Measurements from ENCODE around the gene DTD1.

Gene DTD1

GRCh38 chr20:18578581-18578980, 9.3 kb upstream of the DTD1 start:
- TF ChIP-seq, protein P1, sequence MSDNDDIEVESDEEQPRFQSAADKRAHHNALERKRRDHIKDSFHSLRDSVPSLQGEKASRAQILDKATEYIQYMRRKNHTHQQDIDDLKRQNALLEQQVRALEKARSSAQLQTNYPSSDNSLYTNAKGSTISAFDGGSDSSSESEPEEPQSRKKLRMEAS (IDR thresholded peaks at IDR 0.05; ENCODE audit: low read depth, low read length), result no peak
- TF ChIP-seq POLR2A (IDR thresholded peaks at IDR 0.05; ENCODE audit: extremely low read depth, insufficient read length) (no peak), MYC (IDR thresholded peaks at IDR 0.05; ENCODE audit: low read depth, low read length) (no peak)
- TF ChIP-seq, protein P2, sequence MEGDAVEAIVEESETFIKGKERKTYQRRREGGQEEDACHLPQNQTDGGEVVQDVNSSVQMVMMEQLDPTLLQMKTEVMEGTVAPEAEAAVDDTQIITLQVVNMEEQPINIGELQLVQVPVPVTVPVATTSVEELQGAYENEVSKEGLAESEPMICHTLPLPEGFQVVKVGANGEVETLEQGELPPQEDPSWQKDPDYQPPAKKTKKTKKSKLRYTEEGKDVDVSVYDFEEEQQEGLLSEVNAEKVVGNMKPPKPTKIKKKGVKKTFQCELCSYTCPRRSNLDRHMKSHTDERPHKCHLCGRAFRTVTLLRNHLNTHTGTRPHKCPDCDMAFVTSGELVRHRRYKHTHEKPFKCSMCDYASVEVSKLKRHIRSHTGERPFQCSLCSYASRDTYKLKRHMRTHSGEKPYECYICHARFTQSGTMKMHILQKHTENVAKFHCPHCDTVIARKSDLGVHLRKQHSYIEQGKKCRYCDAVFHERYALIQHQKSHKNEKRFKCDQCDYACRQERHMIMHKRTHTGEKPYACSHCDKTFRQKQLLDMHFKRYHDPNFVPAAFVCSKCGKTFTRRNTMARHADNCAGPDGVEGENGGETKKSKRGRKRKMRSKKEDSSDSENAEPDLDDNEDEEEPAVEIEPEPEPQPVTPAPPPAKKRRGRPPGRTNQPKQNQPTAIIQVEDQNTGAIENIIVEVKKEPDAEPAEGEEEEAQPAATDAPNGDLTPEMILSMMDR (IDR thresholded peaks at IDR 0.05; ENCODE audit: low read depth, low read length), result no peak
- DNase-seq (ENCODE audit: low read depth), result peak; percentile 15
- no peak overlapping the region for H3K4me3 ChIP-seq (ENCODE audit: low read depth, low read length)

- H3K4me3 ChIP-seq (ENCODE audit: low read depth, low read length), result no peak overlapping the region
- DNase-seq (ENCODE audit: low read depth), result no peak
- TF ChIP-seq MYC (IDR thresholded peaks at IDR 0.05; ENCODE audit: low read depth, low read length), result no peak
- TF ChIP-seq, protein P1 (IDR thresholded peaks at IDR 0.05; ENCODE audit: low read depth, low read length), result no peak
- no peak for TF ChIP-seq POLR2A (IDR thresholded peaks at IDR 0.05; ENCODE audit: extremely low read depth, insufficient read length)
- TF ChIP-seq, protein P2 (IDR thresholded peaks at IDR 0.05; ENCODE audit: low read depth, low read length), result no peak
These were observed 7.8 kb upstream of the DTD1 start for GRCh38 chr20:18580012-18580411.

DNA sequence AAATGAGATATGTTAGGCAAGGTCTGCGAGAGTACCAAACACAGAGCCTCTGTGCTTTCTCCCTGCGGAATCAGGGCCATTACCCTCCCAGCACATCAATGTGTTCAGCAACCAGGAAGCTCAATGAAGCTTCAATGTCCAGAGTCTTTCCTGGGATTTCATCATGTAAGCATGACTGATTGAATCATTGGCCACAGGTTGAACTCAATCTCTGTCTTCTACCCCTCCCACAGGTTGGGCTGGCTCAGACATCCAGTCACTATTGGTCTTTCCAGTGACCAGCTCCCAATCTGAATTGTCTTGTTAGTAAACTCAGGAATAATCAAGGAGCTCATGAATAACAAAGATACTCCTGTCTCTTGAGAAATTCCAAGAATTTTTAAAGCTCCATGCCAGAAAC, 2.7 kb upstream of the DTD1 start:
- TF ChIP-seq, protein P1 (IDR thresholded peaks at IDR 0.05; ENCODE audit: low read depth, low read length), result no peak
- TF ChIP-seq MYC (IDR thresholded peaks at IDR 0.05; ENCODE audit: low read depth, low read length), result no peak
- TF ChIP-seq, protein P2 (IDR thresholded peaks at IDR 0.05; ENCODE audit: low read depth, low read length), result no peak
- no peak for TF ChIP-seq POLR2A (IDR thresholded peaks at IDR 0.05; ENCODE audit: extremely low read depth, insufficient read length)
- no peak for DNase-seq (ENCODE audit: low read depth)
- H3K4me3 ChIP-seq (ENCODE audit: low read depth, low read length), result no peak overlapping the region

DNA sequence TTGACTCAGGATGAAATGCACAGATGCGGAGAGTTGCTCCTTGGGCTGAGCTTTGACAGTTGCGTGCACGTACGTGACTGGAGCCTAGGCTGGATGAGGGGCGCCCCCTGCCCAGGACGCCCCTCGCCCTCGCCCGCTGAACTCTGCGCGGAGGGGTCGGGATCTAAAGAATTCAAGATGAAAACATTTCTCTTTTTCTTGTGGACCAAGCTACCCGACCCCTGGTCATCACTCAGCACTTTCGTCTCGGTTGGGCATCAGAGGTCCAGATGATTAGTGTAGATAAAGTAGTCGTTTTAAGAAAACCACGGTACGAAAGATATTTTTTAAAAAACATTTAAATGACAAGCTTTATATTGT, 700 bp downstream of the DTD1 start:
- H3K4me3 ChIP-seq (ENCODE audit: low read depth, low read length), result peak overlapping the region; percentile 75
- TF ChIP-seq, protein P2 (IDR thresholded peaks at IDR 0.05; ENCODE audit: low read depth, low read length), result no peak
- TF ChIP-seq POLR2A (IDR thresholded peaks at IDR 0.05; ENCODE audit: extremely low read depth, insufficient read length), result no peak
- no peak for TF ChIP-seq MYC (IDR thresholded peaks at IDR 0.05; ENCODE audit: low read depth, low read length)
- TF ChIP-seq, protein P1 (IDR thresholded peaks at IDR 0.05; ENCODE audit: low read depth, low read length), result no peak
- no peak for DNase-seq (ENCODE audit: low read depth)

DNA sequence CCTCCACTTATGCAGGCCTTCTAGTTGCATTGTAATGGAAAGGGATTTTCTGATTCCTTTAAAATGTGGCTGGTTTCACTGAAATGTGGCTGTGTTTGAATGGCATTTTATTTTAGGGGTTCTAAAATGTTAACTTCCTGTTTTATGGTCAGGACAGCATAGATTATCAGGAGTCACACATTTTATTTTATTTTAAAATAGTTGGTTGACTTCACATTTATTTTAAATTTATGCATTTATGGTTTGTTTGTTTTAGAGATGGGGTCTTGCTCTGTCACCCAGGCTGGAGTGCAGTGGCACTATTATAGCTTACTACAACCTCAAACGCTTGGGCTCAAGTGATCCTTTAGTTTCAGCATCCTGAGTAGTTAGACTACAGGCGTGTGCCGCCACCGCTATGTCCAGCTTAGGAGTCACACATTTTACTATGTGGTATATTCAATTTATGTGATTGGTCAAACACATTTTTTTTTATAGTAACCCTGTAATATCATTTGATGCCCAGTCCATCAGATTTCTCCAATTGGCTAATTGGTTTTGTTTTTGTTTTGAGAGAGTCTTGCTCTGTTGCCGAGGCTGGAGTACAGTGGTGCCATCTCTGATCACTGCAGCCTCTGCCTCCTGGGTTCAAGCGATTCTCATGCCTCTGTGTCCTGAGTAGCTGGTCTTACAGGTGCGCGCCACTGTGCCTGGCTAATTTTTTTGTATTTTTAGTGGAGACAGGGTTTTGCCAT, 2.3 kb downstream of the DTD1 start:
- no peak overlapping the region for H3K4me3 ChIP-seq (ENCODE audit: low read depth, low read length)

More for the DNA sequence above, 2.3 kb downstream of the DTD1 start:
- TF ChIP-seq, protein P1 (IDR thresholded peaks at IDR 0.05; ENCODE audit: low read depth, low read length), result no peak
- TF ChIP-seq POLR2A (IDR thresholded peaks at IDR 0.05; ENCODE audit: extremely low read depth, insufficient read length) (no peak), MYC (IDR thresholded peaks at IDR 0.05; ENCODE audit: low read depth, low read length) (no peak)
- TF ChIP-seq, protein P2 (IDR thresholded peaks at IDR 0.05; ENCODE audit: low read depth, low read length), result no peak
- no peak for DNase-seq (ENCODE audit: low read depth)
